ENCODE data around the gene CPT1A.

- TF ChIP-seq, protein P1, sequence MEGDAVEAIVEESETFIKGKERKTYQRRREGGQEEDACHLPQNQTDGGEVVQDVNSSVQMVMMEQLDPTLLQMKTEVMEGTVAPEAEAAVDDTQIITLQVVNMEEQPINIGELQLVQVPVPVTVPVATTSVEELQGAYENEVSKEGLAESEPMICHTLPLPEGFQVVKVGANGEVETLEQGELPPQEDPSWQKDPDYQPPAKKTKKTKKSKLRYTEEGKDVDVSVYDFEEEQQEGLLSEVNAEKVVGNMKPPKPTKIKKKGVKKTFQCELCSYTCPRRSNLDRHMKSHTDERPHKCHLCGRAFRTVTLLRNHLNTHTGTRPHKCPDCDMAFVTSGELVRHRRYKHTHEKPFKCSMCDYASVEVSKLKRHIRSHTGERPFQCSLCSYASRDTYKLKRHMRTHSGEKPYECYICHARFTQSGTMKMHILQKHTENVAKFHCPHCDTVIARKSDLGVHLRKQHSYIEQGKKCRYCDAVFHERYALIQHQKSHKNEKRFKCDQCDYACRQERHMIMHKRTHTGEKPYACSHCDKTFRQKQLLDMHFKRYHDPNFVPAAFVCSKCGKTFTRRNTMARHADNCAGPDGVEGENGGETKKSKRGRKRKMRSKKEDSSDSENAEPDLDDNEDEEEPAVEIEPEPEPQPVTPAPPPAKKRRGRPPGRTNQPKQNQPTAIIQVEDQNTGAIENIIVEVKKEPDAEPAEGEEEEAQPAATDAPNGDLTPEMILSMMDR (IDR thresholded peaks at IDR 0.05 in 2 of 3, conservative IDR thresholded peaks at IDR 0.05 in 1 of 3; ENCODE audit: control insufficient read depth in 2 of 3, extremely low read depth in 1 of 3, insufficient read depth in 1 of 3, low read depth in 3 of 3, low read length in 3 of 3), result no peak
- TF ChIP-seq ZNF384 (IDR thresholded peaks at IDR 0.05; ENCODE audit: borderline replicate concordance, low read depth, low read length), result no peak
Observed at GRCh38 chr11:68714060-68714856, 127.5 kb downstream of the CPT1A start.
